K562 (cell line): ENCODE results near the gene SIGLEC11.

Experiments
- FOS ChIP-seq: IDR thresholded peaks from 3 replicates; pipeline ENCODE4 v1.6.1; 2011; ENCODE audit not compliant: insufficient read length; ENCODE audit errors: extremely low read depth
- NFIC ChIP-seq: fragments of 450-650 bp; IDR thresholded peaks from 2 replicates; pipeline ENCODE4 v1.6.1; 2017; ENCODE audit warnings: mild to moderate bottlenecking, inconsistent platforms
- RBBP5 ChIP-seq: fragments of 200-600 bp; sonication (generic); IDR thresholded peaks from 2 replicates; pipeline ENCODE4 v1.6.1; 2012; ENCODE audit warnings: borderline replicate concordance, mild to moderate bottlenecking, low read length, control low read depth, inconsistent platforms; ENCODE audit not compliant: insufficient read depth, poor library complexity, severe bottlenecking
- ZNF431 ChIP-seq: sonication (generic); formaldehyde crosslinking; IDR thresholded peaks from 2 replicates; pipeline ENCODE4 v1.8.0; 2022; ENCODE audit warnings: mild to moderate bottlenecking, missing genetic modification reagents
- ZNF79 ChIP-seq: fragments of 250-450 bp; sonication (Bioruptor Pico); IDR thresholded peaks from 2 replicates; pipeline ENCODE4 v1.4.0; 2020; ENCODE audit warnings: low read depth, mild to moderate bottlenecking, moderate library complexity
- TF ChIP-seq, protein P1 (sequence below), 3 experiments: IDR thresholded peaks in 2 of 3; conservative IDR thresholded peaks in 1 of 3; 2 replicates each; pipeline ENCODE4 v1.5.1; 2011 to 2012; ENCODE audit warnings: low read length in 3 of 3, mild to moderate bottlenecking in 3 of 3, control low read depth in 2 of 3, improper control_type of control experiment in 1 of 3, inconsistent platforms in 1 of 3, low read depth in 1 of 3, mixed read lengths in 1 of 3, moderate library complexity in 1 of 3; ENCODE audit not compliant: insufficient read depth in 2 of 3
- TF ChIP-seq, protein P2 (sequence below): fragments of 450-650 bp; IDR thresholded peaks from 2 replicates; pipeline ENCODE4 v1.6.1; 2017; ENCODE audit warnings: mild to moderate bottlenecking, moderate library complexity

DNA sequence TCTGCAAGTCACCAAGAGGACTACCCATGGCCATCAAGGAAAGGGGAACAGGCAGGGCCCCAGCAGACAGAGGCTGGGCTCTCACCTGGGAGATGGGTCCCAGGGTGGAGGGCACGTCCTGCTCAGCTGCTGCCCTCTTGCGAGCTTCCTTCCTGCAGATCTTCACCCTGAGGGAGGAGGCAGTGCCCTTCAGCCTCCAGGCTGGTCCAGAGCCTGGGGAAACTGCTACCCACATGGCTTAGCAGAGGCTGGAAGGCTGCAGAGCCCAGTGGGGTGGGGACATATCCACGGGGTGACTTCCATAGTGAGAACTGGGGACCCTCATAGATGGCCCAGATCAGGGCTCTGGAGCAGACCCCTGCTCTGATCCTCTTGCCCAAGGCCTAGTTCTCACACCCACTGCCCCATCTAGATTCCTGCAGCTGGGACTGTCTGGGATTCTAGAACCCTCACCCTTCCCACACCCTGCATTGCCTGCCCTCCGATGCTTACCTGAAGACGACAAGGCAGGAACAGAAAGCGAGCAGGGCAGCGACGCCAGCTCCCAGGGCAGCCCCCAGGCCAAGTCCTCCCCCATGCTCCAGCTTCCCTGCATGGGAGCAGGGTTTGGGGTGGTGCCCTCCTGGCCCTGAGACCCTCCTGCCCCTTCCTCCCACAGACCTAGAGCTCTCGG, 9.0 kb downstream of the SIGLEC11 start:
- TF ChIP-seq FOS (no peak), RBBP5 (no peak), ZNF79 (CRISPR knock-in tag) (no peak), ZNF431 (CRISPR knock-in tag) (no peak), NFIC (no peak)
- TF ChIP-seq, protein P1, sequence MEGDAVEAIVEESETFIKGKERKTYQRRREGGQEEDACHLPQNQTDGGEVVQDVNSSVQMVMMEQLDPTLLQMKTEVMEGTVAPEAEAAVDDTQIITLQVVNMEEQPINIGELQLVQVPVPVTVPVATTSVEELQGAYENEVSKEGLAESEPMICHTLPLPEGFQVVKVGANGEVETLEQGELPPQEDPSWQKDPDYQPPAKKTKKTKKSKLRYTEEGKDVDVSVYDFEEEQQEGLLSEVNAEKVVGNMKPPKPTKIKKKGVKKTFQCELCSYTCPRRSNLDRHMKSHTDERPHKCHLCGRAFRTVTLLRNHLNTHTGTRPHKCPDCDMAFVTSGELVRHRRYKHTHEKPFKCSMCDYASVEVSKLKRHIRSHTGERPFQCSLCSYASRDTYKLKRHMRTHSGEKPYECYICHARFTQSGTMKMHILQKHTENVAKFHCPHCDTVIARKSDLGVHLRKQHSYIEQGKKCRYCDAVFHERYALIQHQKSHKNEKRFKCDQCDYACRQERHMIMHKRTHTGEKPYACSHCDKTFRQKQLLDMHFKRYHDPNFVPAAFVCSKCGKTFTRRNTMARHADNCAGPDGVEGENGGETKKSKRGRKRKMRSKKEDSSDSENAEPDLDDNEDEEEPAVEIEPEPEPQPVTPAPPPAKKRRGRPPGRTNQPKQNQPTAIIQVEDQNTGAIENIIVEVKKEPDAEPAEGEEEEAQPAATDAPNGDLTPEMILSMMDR (IDR thresholded peaks at IDR 0.05 in 2 of 3, conservative IDR thresholded peaks at IDR 0.05 in 1 of 3; ENCODE audit: insufficient read depth in 2 of 3, low read depth in 1 of 3, low read length in 3 of 3) = no peak
- TF ChIP-seq, protein P2, sequence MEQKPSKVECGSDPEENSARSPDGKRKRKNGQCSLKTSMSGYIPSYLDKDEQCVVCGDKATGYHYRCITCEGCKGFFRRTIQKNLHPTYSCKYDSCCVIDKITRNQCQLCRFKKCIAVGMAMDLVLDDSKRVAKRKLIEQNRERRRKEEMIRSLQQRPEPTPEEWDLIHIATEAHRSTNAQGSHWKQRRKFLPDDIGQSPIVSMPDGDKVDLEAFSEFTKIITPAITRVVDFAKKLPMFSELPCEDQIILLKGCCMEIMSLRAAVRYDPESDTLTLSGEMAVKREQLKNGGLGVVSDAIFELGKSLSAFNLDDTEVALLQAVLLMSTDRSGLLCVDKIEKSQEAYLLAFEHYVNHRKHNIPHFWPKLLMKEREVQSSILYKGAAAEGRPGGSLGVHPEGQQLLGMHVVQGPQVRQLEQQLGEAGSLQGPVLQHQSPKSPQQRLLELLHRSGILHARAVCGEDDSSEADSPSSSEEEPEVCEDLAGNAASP = no peak
